ENCODE data around the gene B4GALNT3.

B4GALNT3 gene

DNA sequence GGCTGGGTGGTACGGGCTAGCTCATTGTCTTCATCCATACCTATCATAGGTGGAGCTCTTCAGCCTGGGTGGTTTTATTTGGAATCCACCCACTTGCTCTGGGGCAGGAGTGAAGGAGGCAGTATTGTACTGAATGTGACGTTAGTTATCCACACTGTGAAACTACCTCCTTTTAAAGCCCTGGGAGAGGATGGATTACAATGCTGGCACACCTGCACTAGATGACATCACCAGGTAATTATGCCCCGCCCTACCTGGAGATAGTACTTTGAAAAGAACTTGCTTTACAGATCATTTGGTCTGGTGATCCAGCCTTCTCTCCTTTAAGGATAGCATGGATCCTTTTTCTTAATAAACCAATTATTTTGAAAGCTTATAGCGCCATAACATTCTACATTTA is 78.0 kb downstream of the B4GALNT3 start:
- no peak overlapping the region for H3K27ac ChIP-seq
- no peak overlapping the region for H3K4me3 ChIP-seq
- DNase-seq (ENCODE audit: low spot score) = no peak
- TF ChIP-seq, protein P1, sequence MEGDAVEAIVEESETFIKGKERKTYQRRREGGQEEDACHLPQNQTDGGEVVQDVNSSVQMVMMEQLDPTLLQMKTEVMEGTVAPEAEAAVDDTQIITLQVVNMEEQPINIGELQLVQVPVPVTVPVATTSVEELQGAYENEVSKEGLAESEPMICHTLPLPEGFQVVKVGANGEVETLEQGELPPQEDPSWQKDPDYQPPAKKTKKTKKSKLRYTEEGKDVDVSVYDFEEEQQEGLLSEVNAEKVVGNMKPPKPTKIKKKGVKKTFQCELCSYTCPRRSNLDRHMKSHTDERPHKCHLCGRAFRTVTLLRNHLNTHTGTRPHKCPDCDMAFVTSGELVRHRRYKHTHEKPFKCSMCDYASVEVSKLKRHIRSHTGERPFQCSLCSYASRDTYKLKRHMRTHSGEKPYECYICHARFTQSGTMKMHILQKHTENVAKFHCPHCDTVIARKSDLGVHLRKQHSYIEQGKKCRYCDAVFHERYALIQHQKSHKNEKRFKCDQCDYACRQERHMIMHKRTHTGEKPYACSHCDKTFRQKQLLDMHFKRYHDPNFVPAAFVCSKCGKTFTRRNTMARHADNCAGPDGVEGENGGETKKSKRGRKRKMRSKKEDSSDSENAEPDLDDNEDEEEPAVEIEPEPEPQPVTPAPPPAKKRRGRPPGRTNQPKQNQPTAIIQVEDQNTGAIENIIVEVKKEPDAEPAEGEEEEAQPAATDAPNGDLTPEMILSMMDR (IDR thresholded peaks at IDR 0.05) = no peak

GRCh38 chr12:538731-539539 is 79.2 kb downstream of the B4GALNT3 start:
- DNase-seq (ENCODE audit: low spot score) = no peak
- no peak overlapping the region for H3K27ac ChIP-seq
- TF ChIP-seq, protein P1 (IDR thresholded peaks at IDR 0.05) = no peak

GRCh38 chr12:539540-540310 is 80.0 kb downstream of the B4GALNT3 start:
- Histone ChIP-seq H3K4me3 (no peak overlapping the region), H3K27ac (no peak overlapping the region)
- no peak for DNase-seq (ENCODE audit: low spot score)
- TF ChIP-seq, protein P1 (IDR thresholded peaks at IDR 0.05) = no peak

More at GRCh38 chr12:538731-539539, 79.2 kb downstream of the B4GALNT3 start:
- H3K4me3 ChIP-seq = no peak overlapping the region

DNA sequence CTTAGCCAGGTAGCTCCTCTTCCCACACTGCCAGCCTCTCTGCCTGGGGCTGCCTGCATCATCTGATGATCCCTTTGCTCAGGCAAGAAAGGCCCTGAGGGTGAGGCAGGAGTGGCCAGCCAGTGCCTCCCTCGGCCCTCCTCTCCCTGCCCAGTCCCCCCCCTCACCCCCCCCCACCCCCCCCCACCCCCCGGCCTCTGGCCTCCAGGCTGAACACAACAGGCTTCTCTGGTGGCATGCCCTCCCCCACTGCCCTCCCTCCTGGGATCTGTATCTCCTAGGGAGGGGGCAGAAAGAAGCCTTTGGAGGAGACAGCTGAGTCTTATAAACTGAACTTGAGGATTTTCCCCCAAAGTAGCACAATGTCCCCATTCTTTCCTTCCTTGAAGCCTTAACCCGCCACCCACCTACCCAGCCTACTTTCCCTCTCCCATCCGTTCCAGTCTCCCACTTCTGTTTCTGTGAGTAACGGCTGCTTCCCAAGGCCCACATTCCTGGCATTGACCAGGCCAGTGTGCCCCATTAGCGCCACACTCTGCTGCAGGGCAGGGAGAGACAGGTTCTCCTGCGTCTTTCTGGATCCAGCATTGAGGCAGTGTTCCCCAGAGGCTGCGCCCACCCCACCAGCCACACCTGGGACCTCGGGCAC is 82.1 kb downstream of the B4GALNT3 start:
- DNase-seq (ENCODE audit: low spot score) = no peak
- Histone ChIP-seq H3K27ac (peak overlapping the region in 1 of 2 donors; percentile 83), H3K4me3 (no peak overlapping the region)
- TF ChIP-seq, protein P1 (IDR thresholded peaks at IDR 0.05) = no peak

DNA sequence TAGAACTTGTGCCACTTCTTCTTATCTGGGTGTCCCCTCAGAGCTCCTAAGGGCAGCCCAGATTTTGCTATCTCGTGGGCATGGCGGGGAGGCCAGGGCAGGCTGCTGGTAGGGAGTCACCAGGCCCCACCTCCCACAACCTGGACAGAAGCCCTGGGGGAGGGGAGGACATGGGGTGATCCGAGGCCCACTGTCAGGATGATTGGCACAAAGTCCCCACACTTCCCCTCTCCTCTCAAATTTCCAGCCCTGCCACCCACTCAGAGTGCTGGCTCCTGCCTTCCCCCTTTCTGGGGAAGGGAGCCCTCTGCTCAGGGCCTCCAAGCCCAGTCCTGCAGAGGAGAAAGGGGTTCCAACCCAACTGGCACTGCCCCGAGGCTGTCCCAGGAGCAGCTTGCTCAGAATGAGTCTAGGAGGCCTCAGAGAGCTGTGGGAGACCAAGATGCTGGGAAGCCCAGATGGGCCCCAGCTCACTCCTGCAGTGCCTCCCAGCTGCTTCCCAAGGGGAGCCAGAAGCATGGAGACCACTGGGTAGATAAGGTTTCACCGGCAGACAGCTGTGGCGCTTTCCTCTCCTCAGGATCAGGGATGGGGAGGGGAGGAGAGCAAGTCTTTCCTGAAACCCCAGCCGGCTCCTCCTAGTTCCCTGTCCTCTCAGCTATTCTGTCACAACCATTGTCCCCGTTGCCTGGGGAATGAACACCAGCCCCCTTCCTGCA is 82.8 kb downstream of the B4GALNT3 start:
- TF ChIP-seq, protein P1 (IDR thresholded peaks at IDR 0.05) = no peak
- peak overlapping the region in 1 of 2 donors; percentile 83 for H3K27ac ChIP-seq
- DNase-seq (ENCODE audit: low spot score) = no peak
- no peak overlapping the region for H3K4me3 ChIP-seq

GRCh38 chr12:543114-543451 is 83.3 kb downstream of the B4GALNT3 start:
- no peak overlapping the region for H3K4me3 ChIP-seq
- H3K27ac ChIP-seq = no peak overlapping the region
- TF ChIP-seq, protein P1 (IDR thresholded peaks at IDR 0.05) = no peak
- no peak for DNase-seq (ENCODE audit: low spot score)
